ENCODE measurements around the gene PPP1R16B.

The PPP1R16B gene

DNA sequence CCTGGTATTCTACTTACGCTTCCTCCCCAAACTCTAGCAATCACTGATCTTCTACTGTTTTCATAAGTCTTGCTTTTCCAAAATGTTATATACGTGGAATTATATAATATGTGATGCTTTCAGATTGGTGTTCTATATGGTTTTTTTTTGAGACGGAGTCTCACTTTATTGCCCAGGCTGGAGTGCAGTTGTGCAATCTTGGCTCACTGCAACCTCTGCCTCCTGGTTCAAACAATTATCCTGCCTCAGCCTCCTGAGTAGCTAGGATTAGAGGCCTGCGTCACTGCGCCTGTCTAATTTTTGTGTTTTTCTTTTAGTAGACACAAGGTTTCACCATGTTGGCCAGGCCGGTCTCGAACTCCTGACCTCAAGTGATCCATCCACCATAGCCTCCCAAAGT lies 109.9 kb downstream of the PPP1R16B start:
- Histone ChIP-seq H3K4me3 (ENCODE audit: low read length) (no peak overlapping the region), H3F3A (ENCODE audit: control insufficient read depth, insufficient read depth) (no peaks in the 10 kb centered on the region), H3K27me3 (ENCODE audit: control insufficient read depth, low read length) (no peaks in the 10 kb centered on the region), H3K79me2 (ENCODE audit: control insufficient read depth, low read length) (no peaks in the 10 kb centered on the region), H3K36me3 (ENCODE audit: control insufficient read depth, low read length) (peaks cover 43% of the 10 kb centered on the region), H3K4me1 (ENCODE audit: control insufficient read depth, low read length) (no peaks in the 10 kb centered on the region), H3K27ac (ENCODE audit: low read depth, low read length) (no peak overlapping the region), H3K4me2 (ENCODE audit: low read length) (no peak overlapping the region), H3K9me3 (ENCODE audit: control insufficient read depth, insufficient read depth, low read length) (no peaks in the 10 kb centered on the region), H3K9me2 (replicated peaks; ENCODE audit: control insufficient read depth, low read length) (no peaks in the 10 kb centered on the region), H4K20me1 (ENCODE audit: control insufficient read depth, insufficient read depth, low read depth, low read length) (no peaks in the 10 kb centered on the region)
- TF ChIP-seq EZH2phosphoT487 (IDR thresholded peaks at IDR 0.05; ENCODE audit: borderline replicate concordance, low read length): no peak
- no peak for TF ChIP-seq CTCF (IDR thresholded peaks at IDR 0.05; ENCODE audit: low read depth, low read length, poor library complexity, severe bottlenecking)

- peaks cover 44% of the 10 kb centered on the region for H3K36me3 ChIP-seq (ENCODE audit: control insufficient read depth, low read length)
- H3K9me2 ChIP-seq (replicated peaks; ENCODE audit: control insufficient read depth, low read length): no peaks in the 10 kb centered on the region
- H3K9me3 ChIP-seq (ENCODE audit: control insufficient read depth, insufficient read depth, low read length): no peaks in the 10 kb centered on the region
- no peaks in the 10 kb centered on the region for H4K20me1 ChIP-seq (ENCODE audit: control insufficient read depth, insufficient read depth, low read depth, low read length)
- H3K27me3 ChIP-seq (ENCODE audit: control insufficient read depth, low read length): no peaks in the 10 kb centered on the region
- TF ChIP-seq CTCF (IDR thresholded peaks at IDR 0.05; ENCODE audit: low read depth, low read length, poor library complexity, severe bottlenecking) (no peak), EZH2phosphoT487 (IDR thresholded peaks at IDR 0.05; ENCODE audit: borderline replicate concordance, low read length) (no peak)
- H3K79me2 ChIP-seq (ENCODE audit: control insufficient read depth, low read length): no peaks in the 10 kb centered on the region
- no peak overlapping the region for H3K4me3 ChIP-seq (ENCODE audit: low read length)
- H3F3A ChIP-seq (ENCODE audit: control insufficient read depth, insufficient read depth): 0 out of 2 replicates have a peak, but pooled peaks cover under 1% of the 10 kb centered on the region
- no peaks in the 10 kb centered on the region for H3K4me1 ChIP-seq (ENCODE audit: control insufficient read depth, low read length)
- H3K27ac ChIP-seq (ENCODE audit: low read depth, low read length): no peak overlapping the region
- H3K4me2 ChIP-seq (ENCODE audit: low read length): no peak overlapping the region
Observed at GRCh38 chr20:38917657-38918056, 112.2 kb downstream of the PPP1R16B start.

GRCh38 chr20:38918172-38918571 lies 112.7 kb downstream of the PPP1R16B start:
- no peak overlapping the region for H3K27ac ChIP-seq (ENCODE audit: low read depth, low read length)
- H3K79me2 ChIP-seq (ENCODE audit: control insufficient read depth, low read length): no peaks in the 10 kb centered on the region
- no peak overlapping the region for H3K4me2 ChIP-seq (ENCODE audit: low read length)
- H3K4me3 ChIP-seq (ENCODE audit: low read length): no peak overlapping the region
- 0 out of 2 replicates have a peak, but pooled peaks cover 3% of the 10 kb centered on the region for H3F3A ChIP-seq (ENCODE audit: control insufficient read depth, insufficient read depth)
- no peaks in the 10 kb centered on the region for H3K9me2 ChIP-seq (replicated peaks; ENCODE audit: control insufficient read depth, low read length)
- no peaks in the 10 kb centered on the region for H3K27me3 ChIP-seq (ENCODE audit: control insufficient read depth, low read length)
- peaks cover 44% of the 10 kb centered on the region for H3K36me3 ChIP-seq (ENCODE audit: control insufficient read depth, low read length)
- no peaks in the 10 kb centered on the region for H3K4me1 ChIP-seq (ENCODE audit: control insufficient read depth, low read length)
- no peaks in the 10 kb centered on the region for H4K20me1 ChIP-seq (ENCODE audit: control insufficient read depth, insufficient read depth, low read depth, low read length)
- TF ChIP-seq CTCF (IDR thresholded peaks at IDR 0.05; ENCODE audit: low read depth, low read length, poor library complexity, severe bottlenecking) (no peak), EZH2phosphoT487 (IDR thresholded peaks at IDR 0.05; ENCODE audit: borderline replicate concordance, low read length) (no peak)
- H3K9me3 ChIP-seq (ENCODE audit: control insufficient read depth, insufficient read depth, low read length): no peaks in the 10 kb centered on the region
